ENCODE measurements around the gene TMEM218.

The TMEM218 gene

GRCh38 chr11:125070699-125071254 lies 40.6 kb downstream of the TMEM218 start:
- peaks cover 29% of the 10 kb centered on the region for H3K4me1 ChIP-seq (ENCODE audit: insufficient read depth, poor library complexity, severe bottlenecking)
- H3K4me3 ChIP-seq (ENCODE audit: severe bottlenecking): no peak overlapping the region
- H3K27ac ChIP-seq (ENCODE audit: poor library complexity, severe bottlenecking): peak overlapping the region; percentile 84

GRCh38 chr11:125069796-125070195 lies 41.6 kb downstream of the TMEM218 start:
- H3K36me3 ChIP-seq (ENCODE audit: low read depth): no peaks in the 10 kb centered on the region
- H3K9me3 ChIP-seq (ENCODE audit: severe bottlenecking): no peaks in the 10 kb centered on the region
- DNase-seq (ENCODE audit: low spot score): no peak
- H3K27me3 ChIP-seq (ENCODE audit: insufficient read depth, poor library complexity, severe bottlenecking): no peaks in the 10 kb centered on the region
- peak overlapping the region; percentile 84 for H3K27ac ChIP-seq (ENCODE audit: poor library complexity, severe bottlenecking)
- no peak overlapping the region for H3K4me3 ChIP-seq (ENCODE audit: severe bottlenecking)
- H3K4me1 ChIP-seq (ENCODE audit: insufficient read depth, poor library complexity, severe bottlenecking): peaks cover 22% of the 10 kb centered on the region
- TF ChIP-seq CTCF (IDR thresholded peaks at IDR 0.05; ENCODE audit: poor library complexity, severe bottlenecking): no peak
- peak; percentile 55 for ATAC-seq (ENCODE audit: low read depth)

More at GRCh38 chr11:125070699-125071254, 40.6 kb downstream of the TMEM218 start:
- ATAC-seq (ENCODE audit: low read depth) (peak; percentile 98), DNase-seq (ENCODE audit: low spot score) (peak; percentile 86)
- H3K36me3 ChIP-seq (ENCODE audit: low read depth): no peaks in the 10 kb centered on the region
- H3K27me3 ChIP-seq (ENCODE audit: insufficient read depth, poor library complexity, severe bottlenecking): no peaks in the 10 kb centered on the region
- TF ChIP-seq CTCF (IDR thresholded peaks at IDR 0.05; ENCODE audit: poor library complexity, severe bottlenecking): no peak
- H3K9me3 ChIP-seq (ENCODE audit: severe bottlenecking): no peaks in the 10 kb centered on the region

GRCh38 chr11:125069008-125069407 lies 42.4 kb downstream of the TMEM218 start:
- peak overlapping the region; percentile 84 for H3K27ac ChIP-seq (ENCODE audit: poor library complexity, severe bottlenecking)
- peaks cover 29% of the 10 kb centered on the region for H3K4me1 ChIP-seq (ENCODE audit: insufficient read depth, poor library complexity, severe bottlenecking)
- no peak for ATAC-seq (ENCODE audit: low read depth)

GRCh38 chr11:125068368-125068767 lies 43.1 kb downstream of the TMEM218 start:
- no peaks in the 10 kb centered on the region for H3K36me3 ChIP-seq (ENCODE audit: low read depth)
- H3K27ac ChIP-seq (ENCODE audit: poor library complexity, severe bottlenecking): peak overlapping the region; percentile 84
- no peaks in the 10 kb centered on the region for H3K27me3 ChIP-seq (ENCODE audit: insufficient read depth, poor library complexity, severe bottlenecking)
- no peak overlapping the region for H3K4me3 ChIP-seq (ENCODE audit: severe bottlenecking)
- ATAC-seq (ENCODE audit: low read depth) (no peak), DNase-seq (ENCODE audit: low spot score) (no peak)
- TF ChIP-seq CTCF (IDR thresholded peaks at IDR 0.05; ENCODE audit: poor library complexity, severe bottlenecking): no peak
- H3K9me3 ChIP-seq (ENCODE audit: severe bottlenecking): no peaks in the 10 kb centered on the region
- peaks cover 29% of the 10 kb centered on the region for H3K4me1 ChIP-seq (ENCODE audit: insufficient read depth, poor library complexity, severe bottlenecking)

More at GRCh38 chr11:125069008-125069407, 42.4 kb downstream of the TMEM218 start:
- TF ChIP-seq CTCF (IDR thresholded peaks at IDR 0.05; ENCODE audit: poor library complexity, severe bottlenecking): no peak
- Histone ChIP-seq H3K27me3 (ENCODE audit: insufficient read depth, poor library complexity, severe bottlenecking) (no peaks in the 10 kb centered on the region), H3K4me3 (ENCODE audit: severe bottlenecking) (no peak overlapping the region), H3K36me3 (ENCODE audit: low read depth) (no peaks in the 10 kb centered on the region), H3K9me3 (ENCODE audit: severe bottlenecking) (no peaks in the 10 kb centered on the region)
- DNase-seq (ENCODE audit: low spot score): no peak

- peaks cover 7% of the 10 kb centered on the region for H3K4me1 ChIP-seq (ENCODE audit: insufficient read depth, poor library complexity, severe bottlenecking)
- TF ChIP-seq CTCF (IDR thresholded peaks at IDR 0.05; ENCODE audit: poor library complexity, severe bottlenecking): no peak
- DNase-seq (ENCODE audit: low spot score) (no peak), ATAC-seq (ENCODE audit: low read depth) (no peak)
- no peaks in the 10 kb centered on the region for H3K27me3 ChIP-seq (ENCODE audit: insufficient read depth, poor library complexity, severe bottlenecking)
- peak overlapping the region; percentile 48 for H3K4me3 ChIP-seq (ENCODE audit: severe bottlenecking)
- H3K36me3 ChIP-seq (ENCODE audit: low read depth): no peaks in the 10 kb centered on the region
- H3K27ac ChIP-seq (ENCODE audit: poor library complexity, severe bottlenecking): no peak overlapping the region
- no peaks in the 10 kb centered on the region for H3K9me3 ChIP-seq (ENCODE audit: severe bottlenecking)
These were observed 47.4 kb downstream of the TMEM218 start for GRCh38 chr11:125064070-125064469.

Measured in RWPE2 (cell line).